Activated naive CD8-positive, alpha-beta T cell treated with anti-CD3 and anti-CD28 coated beads, Interleukin-2, amount 50 U/mL, for 16 hours (primary cell): ENCODE results near the gene UPK3B.
"Not testable (repeated sequence)": the region's sequence is repeated elsewhere in the genome, so short reads cannot be mapped to it uniquely, and the experiment has no call there.

Experiments
- DNase-seq: peaks from one replicate; pipeline ENCODE4 v3.0.0-alpha.2; 2020; ENCODE audit warnings: low read depth, low spot score

Gene UPK3B

DNA sequence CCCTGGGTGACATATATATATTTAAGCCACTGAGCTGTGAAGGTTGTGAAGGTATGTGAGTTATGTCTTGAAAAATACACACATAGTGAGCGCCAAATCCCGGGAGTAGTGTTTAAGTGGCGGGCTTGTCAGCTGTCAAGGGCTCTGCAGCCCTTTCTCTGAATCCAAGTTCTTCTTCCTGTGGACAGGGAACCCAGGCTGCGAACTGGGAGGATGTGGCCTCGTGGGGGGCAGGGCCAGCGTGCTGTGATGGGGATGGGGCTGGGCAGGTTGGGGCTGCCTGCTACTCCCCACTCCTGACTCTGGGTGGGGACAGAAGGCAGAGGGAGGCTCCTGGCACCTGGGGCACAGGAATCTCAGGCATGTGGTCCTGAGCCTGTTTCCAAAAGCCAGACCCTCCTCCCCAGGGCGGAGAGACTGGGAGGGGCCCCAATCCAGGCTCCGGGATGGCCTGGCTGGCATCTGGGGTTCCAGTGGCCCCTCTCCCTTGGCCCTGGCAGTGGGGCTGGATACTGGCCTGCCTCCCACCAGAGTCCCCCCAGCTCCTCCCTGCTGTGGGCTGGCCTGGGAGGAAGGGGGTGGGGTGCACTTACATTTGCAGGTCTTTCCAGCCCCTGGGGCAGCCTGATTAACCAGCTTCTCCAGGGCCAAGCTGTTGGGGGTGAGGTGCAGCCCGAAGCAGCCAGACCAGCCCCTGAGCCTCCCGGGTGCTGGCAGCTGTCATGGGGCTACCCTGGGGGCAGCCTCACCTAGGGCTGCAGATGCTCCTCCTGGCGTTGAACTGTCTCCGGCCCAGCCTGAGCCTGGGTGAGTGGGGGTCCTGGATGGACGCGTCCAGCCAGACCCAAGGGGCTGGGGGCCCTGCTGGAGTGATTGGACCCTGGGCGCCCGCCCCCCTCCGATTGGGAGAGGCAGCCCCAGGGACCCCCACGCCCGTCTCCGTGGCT is at the start of gene UPK3B:
Gene UPK3B (plus strand): TSS at position 622 of the 947 bp plus-strand sequence. CDS start 101 bp downstream, at position 723.
- no peak for DNase-seq

DNA sequence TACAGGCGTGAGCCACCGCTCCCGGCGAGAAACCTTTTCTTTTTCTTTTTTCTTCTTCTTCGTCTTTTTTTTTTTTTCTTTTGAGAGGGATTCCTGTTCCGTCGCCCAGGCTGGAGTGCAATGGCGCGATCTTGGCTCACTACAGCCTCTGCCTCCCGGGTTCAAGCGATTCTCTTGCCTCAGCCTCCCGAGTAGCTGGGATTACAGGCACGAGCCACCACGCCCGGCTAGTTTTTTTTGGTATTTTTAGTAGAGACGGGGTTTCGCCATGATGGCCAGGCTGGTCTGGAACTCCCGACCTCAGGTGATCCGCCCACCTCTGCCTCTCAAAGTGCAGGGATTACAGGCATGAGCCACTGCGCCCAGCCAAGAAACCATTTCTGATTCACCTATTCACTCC is 49.6 kb upstream of the UPK3B start:
- not testable (repeated sequence) for DNase-seq

DNA sequence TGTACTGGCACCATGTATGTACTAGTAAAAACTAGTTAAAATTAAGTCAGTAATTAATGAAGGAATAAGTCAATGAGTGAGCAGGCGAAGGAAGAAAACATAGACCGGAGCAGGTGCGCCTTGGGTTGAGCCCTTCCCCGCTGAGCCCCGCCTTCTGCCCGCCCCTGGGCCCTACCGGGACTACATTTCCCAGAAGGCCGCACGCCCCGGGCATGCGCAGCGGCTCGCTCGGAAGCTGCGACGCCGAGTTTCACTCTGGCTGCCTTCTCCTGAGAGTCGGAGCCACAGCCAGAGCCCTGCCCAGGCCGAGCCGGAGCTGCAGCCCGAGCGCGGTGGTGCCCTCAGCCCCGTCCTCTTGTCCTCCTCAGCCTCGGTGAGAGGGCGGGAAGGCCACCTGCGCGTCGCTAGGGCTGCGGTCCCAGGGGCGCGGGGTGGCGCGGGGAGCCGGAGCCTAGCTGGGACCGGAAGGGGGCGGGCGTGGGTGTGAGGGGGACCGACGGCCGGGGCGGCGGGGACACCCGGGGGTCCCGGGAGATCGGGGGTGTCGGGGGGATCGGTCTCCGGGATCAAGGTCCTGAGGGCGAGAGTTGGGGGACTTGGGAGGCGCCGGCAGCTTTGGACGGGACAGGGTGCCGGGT is 48.8 kb upstream of the UPK3B start, which contains the start of gene DTX2:
Gene DTX2 (plus strand): TSS at position 246 of the 638 bp plus-strand sequence. CDS start 18,801 bp downstream, outside the sequence.
- not testable (repeated sequence) for DNase-seq

DNA sequence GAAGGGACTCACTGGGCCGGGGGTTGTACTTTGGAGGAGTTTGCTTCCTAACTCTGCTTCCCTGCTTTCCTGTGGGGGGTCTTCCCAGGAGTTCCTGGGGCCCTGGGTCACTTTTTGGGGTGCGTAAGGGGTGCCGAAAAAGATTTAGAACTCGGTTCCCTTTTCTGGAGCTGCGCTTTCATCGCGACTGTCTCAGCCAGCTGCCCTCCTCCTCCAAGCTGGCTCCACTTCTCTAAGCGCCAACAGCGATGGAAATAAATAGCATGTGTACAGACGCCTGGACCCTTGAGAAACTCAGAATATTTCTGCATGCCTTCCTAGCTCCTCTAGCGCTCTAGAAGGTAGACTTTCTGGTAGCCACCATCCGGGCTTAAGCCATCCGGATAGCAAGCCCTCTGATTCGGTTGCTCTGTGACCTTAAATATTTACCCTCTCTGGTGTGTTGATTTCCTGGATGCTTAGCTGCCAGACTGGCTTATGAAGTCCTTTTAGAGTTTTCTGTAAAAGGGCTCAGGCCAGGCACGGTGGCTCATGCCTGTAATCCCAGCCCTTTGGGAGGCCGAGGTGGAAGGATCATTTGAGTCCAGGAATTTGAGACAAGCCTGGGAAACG is 48.0 kb upstream of the UPK3B start:
- DNase-seq, result not testable (repeated sequence)

DNA sequence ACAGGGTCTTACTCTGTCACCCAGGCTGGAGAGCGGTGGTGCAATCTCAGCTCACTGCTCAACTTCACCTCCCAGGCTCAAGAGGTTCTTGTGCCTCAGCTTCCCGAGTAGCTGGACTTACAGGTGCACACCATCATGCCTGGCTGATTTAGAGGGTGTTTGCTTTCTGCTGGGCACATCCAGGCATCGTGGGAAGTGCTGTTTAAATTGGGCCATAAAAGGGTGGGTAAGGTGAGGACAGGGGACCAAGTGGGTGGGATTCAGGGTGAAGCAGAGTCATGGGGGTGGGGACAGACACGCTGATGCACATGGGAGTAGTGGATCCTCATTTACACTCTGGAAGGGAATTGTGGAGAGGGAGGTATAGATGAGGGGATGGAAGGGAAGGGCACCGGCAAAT is 45.4 kb upstream of the UPK3B start:
- not testable (repeated sequence) for DNase-seq

DNA sequence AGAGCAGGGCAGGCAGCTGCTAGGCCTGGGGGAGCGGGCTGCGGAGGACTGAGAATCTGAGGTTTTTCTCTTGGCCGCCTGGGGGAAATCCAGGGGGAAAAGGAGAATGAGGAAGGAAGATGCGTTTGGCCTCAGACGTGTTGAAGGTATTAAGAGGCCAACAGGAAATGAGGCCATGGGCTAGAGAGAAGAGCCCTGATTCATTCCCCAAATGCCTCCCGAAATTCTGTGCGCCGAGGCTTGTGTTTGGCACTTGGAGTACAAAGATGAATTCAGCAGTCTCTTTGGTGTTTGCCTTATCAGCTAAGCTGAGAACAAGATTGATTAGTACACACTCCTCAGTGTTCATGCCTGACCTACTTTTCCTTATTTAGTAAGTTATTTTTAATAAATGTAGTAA is 44.4 kb upstream of the UPK3B start:
- not testable (repeated sequence) for DNase-seq

DNA sequence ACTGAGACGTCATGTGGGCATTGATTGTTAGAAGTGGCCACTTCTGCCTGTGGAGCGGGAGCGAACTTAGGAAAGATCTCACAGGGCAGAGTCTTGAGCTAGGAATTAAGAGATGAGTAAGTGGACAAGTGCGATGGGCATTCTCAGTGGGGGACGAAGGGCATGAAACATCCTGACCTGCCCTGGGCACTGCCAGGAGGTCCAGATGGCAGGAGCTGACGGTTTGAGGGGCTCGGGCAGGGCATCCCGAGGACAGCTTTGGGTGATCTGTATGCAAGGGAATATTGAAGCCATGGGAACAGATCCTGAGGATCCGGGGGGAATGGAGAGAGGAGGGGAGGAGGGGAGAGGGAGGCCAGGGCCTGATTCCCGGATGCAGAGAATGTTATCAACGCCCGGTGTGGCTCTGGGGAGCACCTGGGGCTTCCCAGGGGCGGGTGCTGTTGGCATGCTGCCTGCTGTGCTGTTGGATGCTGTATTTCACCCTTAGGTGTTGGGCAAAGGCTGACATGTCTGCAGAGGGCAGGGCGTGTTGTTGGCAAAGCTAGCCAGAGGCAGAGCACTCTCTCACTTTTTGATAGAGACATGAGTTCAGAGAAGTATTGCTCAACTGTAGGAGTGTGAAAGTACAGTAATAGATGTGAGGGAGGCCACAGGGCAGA is 42.5 kb upstream of the UPK3B start:
- DNase-seq, result not testable (repeated sequence)

DNA sequence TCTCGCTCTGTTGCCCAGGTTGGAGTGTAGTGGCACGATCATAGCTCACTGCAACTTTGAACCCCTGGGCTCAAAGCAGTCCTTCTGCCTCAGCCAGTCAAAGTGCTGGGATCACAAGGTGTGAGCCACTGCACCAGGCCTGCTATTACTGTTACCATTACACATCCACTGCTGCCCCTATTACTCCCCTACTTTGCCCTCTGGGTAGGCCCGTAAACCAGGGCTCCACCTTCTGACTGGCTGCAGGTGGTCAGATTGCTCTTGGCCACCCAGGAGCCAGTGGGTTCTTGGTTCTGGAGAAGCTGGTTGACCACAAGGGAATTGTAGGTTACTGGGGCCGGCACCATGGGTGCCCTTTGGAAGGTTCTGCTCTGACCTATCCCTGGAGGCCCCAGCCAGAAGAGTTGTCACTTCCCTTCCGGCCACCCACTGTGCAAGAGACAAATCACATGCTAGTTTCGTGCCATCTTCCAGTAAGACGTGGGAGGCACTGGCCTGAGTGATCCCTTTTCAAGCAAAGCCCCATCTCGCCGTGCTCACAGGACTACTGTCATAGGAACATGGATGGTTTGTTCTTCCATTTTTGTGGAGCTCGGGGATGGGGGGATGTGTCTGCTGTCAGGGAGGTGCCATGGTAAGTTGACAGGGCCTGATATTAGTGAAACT is 38.7 kb upstream of the UPK3B start:
- not testable (repeated sequence) for DNase-seq

DNA sequence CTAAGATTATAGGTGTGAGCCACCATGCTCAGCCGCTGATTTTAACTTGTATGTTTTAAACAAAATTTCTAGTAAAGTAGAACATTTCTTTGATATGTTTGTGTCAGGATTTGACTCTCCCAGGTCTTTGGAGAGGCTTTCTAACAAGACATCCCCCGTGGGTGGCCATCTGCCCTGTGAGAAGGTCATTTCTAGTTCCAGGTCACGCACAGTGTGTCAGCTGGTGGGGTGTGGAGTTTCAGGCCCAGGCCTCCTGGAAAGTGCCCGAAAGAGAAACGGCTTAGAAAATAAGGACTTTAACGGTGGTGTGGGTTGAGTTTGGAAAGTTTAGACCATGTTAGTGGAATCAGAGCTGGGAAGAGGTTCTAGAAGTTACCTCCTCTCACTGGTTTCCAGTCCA is 37.3 kb upstream of the UPK3B start:
- DNase-seq, result not testable (repeated sequence)

DNA sequence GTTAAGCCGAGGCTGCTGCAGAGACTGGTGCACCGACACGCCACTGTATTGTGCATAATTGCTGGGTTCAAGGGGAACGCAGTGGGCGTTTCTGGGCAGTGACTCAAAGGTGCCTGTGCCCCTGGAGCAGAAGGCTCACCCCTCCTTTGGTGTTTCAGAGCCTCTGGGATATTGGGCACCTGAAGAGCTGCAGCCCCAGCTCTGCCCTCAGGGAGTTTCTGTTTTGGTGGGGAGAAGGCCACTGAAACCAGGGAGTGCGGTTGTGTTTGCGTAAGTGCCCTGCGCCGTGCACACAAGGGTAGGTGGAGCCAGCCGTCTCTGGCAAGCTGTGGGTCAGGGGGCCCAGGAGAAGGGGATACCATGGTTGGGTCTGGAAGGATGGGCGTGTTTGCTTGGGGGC is 34.1 kb upstream of the UPK3B start:
- DNase-seq, result not testable (repeated sequence)

DNA sequence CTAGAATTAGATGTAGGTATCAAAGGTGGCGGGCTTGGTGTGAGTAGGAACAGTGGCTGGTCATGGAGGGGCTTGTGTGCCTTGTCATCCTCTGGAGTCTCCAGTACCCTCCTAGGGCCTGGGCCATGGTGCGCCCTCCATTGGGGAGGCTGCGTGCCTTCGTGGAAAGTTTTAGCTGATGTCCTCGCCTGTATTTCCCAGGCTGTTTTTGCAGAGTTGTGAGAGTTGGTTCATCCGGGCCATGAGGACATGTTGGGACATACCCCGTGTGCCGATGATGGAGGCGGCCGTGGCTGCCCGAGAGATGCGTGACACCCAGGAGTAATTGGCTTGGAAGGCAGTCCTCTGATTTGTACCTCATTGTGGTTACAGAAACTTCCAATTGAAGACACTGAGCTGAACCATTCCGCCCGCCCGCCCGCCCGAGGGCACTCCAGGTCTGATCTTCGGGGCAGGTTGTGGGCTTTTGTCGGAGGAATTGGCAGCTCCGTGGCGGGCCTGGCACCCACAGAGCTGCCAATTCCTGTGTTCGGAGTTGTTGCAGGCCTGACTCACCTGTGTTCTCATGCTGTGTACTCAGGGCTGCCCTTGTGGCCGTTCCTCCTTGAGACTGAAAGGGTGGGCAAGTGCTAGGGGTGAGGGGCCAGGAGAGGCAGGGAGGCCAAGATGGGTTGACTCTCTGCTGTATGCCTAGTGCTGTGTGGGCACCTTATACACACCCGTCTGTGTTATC is 33.4 kb upstream of the UPK3B start:
- not testable (repeated sequence) for DNase-seq

DNA sequence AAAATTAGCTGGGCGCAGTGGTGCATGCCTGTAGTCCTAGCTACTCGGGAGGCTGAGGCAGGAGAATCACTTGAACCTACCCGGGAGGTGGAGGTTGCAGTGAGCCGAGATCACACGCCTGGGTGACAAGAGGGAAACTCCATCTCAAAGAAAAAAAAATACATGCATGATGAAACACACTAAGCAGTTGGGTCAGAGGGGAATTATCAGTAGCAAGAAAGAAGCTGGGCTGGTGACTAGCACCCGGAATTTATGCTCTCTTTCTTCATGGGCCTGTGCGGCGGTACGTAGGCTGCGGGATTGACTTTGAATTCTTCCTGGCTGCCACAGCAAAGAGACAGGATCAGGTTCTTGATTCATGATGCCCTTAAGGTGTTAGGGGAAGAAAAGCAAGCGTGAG is 30.7 kb upstream of the UPK3B start:
- DNase-seq, result not testable (repeated sequence)

DNA sequence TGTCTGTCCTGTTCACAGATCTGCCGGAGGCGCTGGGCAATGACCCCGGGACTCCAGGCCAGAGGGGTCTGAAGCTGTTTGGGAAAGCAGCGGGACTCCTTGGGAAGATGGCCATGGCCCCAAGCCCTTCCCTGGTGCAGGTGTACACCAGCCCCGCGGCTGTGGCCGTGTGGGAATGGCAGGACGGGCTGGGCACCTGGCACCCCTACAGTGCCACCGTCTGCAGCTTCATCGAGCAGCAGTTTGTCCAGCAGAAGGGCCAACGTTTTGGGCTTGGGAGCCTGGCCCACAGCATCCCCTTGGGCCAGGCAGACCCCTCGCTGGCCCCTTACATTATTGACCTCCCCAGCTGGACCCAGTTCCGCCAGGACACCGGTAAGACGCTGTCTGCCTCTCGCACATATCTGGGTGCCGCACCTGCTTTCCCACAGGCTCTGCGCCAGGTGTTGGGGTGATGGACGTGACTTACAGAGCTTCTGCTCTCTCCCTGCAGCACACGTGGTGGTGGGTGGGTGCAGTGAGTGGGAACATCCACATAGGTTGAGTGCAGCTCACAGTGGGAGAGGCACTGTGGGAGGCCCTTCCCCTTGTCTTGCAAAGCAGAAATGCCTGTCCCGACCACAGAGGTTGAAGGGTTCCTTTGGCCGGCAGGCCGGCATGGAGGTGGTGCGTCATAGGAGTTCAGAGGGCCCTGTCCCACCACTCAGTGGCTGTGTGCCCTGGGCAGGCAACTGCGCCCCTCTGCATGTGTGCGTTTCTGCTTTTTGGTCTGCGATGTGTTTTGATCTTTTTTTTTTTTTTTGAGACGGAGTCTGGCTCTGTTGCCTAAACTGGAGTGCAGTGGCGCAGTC is 29.7 kb upstream of the UPK3B start:
- DNase-seq, result not testable (repeated sequence)

DNA sequence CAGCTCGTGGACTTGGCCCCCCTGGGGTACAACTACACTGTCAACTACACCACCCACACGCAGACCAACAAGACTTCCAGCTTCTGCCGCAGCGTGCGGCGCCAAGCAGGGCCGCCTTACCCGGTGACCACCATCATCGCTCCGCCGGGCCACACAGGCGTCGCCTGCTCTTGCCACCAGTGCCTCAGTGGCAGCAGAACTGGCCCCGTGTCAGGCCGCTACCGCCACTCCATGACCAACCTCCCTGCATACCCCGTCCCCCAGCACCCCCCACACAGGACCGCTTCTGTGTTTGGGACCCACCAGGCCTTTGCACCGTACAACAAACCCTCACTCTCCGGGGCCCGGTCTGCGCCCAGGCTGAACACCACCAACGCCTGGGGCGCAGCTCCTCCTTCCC is 27.7 kb upstream of the UPK3B start:
- DNase-seq, result not testable (repeated sequence)

DNA sequence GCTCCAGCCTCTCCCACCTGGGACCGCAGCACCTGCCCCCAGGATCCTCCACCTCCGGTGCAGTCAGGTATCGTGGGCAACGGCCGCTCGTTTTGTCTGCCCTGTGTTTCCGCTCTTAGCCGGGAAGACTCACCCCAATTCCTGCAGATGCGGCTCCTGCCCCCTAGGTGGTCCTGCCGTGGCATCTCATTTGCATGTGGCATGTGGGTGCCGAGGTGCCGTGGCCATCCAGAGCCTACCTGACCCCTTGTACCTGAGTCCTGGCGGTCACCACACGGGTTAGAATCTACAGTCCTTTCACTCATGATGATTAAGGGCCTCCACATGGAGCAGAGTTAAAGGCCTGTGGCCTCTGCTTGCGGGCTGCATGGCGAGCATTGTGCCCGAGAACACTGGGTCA is 27.3 kb upstream of the UPK3B start:
- not testable (repeated sequence) for DNase-seq

DNA sequence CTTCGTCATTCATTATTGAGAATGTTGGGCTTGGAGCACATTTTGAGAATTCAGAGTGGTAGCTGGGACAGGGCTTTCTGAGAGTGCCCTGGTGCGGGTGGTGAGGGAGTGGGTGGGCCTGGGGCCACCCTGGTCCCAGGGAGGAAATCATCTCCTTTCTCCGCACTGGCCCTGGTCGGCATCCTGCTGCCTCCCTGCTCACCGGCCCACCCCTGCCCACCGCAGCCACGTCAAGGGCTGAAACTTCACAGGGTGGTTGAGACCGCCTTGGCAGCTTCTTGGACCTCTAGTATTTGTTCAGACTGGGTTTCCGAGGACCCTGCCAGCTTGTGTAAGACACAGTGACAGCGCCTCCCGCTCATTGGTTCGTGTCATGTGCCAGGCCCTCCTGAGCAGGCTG is 25.9 kb upstream of the UPK3B start:
- not testable (repeated sequence) for DNase-seq

DNA sequence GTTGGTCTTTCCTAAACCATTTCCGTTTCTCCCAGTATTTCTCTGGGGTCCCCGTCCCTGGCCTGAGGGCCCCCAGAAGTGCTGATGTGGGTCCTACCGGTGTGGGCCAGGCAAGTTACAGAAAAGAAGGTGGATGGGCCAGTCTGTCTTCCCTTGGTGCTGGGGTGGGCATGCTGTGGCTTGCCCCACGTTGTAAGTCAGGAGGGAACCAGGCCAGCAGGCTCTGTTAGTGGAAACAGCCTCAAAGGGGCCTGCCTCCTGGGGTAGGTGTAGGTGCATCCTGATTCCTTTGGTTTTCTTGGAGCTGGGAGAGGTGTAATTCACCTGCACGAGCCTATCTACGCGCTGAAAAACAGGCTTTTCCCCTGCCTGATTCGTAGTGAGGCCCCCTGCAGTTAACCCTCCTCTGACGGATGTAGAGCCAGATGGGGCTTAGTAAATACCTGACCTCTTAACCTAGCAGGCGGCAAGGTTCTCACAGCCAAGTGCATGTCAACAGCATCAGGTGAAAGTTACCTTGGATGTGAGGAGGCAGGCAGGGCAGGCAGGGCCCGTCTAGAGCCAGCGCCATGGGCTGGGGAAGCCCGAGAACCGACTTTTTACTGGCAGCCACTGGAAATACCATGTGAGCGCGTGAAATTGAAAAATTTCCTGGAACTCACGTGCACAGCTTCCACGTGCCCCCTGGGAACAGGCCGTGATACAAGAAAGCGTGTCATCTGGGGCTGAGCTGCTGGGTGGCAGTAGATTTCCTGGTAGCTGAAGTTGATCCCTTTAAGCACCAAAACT is 24.3 kb upstream of the UPK3B start:
- DNase-seq, result not testable (repeated sequence)

DNA sequence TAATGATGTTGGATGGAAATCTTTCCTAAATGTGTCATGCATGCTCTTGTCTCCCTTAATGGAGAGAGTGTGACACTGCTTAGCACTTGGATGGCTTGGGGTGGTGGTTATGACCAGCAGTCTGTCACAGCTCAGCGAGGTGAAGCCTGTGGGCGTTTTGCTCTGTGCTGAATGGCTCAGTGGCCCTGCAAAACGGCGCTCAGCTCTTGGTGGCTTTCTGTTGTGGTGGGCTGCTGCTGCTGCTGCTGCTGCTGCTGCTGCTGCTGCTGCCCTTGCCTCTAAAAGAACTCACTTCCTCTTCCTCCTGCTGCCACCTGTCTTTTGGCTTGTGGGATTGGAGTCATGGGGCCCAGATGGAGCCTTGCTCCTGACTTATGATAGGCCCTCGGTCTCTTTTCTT is 23.7 kb upstream of the UPK3B start:
- DNase-seq, result not testable (repeated sequence)

DNA sequence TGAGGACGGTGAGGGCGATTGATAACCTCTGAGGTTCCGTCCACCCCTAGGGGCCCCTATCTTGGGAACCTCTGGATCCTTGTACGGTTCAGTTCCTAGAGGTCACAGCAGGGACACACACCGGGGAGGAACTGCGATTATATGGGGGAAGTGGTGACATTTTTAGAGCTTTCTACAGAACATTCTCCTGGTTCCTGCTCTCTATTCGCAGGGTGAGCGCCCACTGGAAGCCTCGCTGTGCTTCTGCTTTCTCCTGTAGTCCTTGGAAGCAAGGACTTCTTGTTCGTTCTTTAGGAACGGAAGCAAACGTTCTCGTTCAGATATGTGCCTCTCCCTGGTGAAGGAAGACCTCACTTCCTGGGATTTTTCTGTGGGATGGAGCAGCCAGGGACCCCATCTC is 22.4 kb upstream of the UPK3B start:
- DNase-seq, result not testable (repeated sequence)
